ENCODE data around the gene CFAP57. TPM values are rescaled to one million over a fixed set of nuclear protein-coding genes. Genes with fewer than 3 reads are reported as not detected.

The CFAP57 gene
- total RNA-seq, 1 donor from 2014 or later: 4.1 TPM

DNA sequence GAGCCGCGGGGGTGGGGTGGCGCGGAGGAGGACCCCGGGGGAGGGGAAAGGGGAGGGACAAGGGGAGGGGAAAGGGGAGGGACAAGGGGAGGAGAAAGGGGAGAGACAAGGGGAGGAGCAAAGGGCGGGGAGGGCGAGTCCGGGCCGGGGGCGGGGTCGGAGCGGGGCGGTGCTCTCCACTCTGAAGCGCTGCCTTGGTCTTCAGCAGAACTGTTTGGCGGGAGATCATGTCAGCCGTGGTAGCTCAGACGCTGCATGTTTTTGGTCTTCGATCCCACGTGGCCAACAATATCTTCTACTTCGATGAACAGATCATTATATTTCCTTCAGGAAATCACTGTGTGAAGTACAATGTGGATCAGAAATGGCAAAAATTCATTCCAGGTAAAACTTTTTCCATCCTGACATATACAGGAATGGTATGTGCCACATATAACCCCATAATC is 420 bp downstream of the CFAP57 start:
- peak; percentile 98 for ATAC-seq

DNA sequence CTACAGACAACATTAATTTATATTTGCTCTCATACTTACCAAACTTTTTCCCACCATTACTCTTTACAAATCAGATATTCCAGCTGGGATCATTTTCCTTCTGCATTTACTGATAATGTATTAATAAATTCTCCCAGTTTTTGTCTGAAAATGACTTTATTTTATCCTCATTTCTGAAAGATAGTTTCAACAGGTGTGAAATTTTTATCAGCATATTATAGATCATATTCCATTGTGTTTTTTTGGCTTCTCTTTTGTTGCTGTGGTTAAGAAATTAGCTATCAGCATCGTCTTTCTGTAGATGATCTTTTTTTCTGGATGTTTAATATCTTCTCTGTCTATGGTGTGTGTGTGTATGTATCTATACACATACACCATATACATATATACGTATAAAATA is 2.7 kb downstream of the CFAP57 start:
- DNase-seq (no peak), ATAC-seq (no peak)
- H3K27ac ChIP-seq: no peak overlapping the region
- no peak overlapping the region for H3K4me3 ChIP-seq
- peaks cover 8% of the 10 kb centered on the region for H3K36me3 ChIP-seq
- H3K4me1 ChIP-seq: peaks cover 16% of the 10 kb centered on the region
- intact Hi-C loops (cut with DNase I): no loop called here
- H3K9me3 ChIP-seq: no peaks in the 10 kb centered on the region
- H3K27me3 ChIP-seq (ENCODE audit: low read depth): no peaks in the 10 kb centered on the region
- TF ChIP-seq, protein P1, sequence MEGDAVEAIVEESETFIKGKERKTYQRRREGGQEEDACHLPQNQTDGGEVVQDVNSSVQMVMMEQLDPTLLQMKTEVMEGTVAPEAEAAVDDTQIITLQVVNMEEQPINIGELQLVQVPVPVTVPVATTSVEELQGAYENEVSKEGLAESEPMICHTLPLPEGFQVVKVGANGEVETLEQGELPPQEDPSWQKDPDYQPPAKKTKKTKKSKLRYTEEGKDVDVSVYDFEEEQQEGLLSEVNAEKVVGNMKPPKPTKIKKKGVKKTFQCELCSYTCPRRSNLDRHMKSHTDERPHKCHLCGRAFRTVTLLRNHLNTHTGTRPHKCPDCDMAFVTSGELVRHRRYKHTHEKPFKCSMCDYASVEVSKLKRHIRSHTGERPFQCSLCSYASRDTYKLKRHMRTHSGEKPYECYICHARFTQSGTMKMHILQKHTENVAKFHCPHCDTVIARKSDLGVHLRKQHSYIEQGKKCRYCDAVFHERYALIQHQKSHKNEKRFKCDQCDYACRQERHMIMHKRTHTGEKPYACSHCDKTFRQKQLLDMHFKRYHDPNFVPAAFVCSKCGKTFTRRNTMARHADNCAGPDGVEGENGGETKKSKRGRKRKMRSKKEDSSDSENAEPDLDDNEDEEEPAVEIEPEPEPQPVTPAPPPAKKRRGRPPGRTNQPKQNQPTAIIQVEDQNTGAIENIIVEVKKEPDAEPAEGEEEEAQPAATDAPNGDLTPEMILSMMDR (IDR thresholded peaks at IDR 0.05): no peak

More for the DNA sequence above, 420 bp downstream of the CFAP57 start:
- TF ChIP-seq, protein P1 (IDR thresholded peaks at IDR 0.05): no peak
- Histone ChIP-seq H3K27me3 (ENCODE audit: low read depth) (no peaks in the 10 kb centered on the region), H3K9me3 (no peaks in the 10 kb centered on the region), H3K36me3 (peaks cover 30% of the 10 kb centered on the region), H3K4me1 (peaks cover 16% of the 10 kb centered on the region), H3K4me3 (peak overlapping the region; percentile 98), H3K27ac (peak overlapping the region; percentile 77)
- intact Hi-C loops (cut with DNase I): no loop called here
- peak; percentile 84 for DNase-seq

DNA sequence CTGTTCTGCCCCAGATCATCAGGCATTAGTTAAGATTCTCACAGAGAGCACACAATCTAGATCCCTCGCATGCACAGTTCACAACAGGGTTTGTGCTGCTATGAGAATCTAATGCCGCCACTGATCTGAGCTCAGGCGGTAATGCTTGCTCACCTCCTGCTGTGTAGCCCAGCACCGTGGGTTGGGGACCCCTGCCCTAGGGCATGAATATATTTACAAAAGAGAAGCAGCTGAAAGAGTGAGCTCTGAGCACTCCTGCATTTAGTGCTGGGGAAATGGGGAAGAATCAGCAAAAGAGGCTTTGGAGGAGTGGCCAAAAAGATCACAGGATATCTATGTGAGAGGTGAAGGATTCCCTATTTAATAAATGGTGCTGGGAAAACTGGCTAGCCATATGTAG is 5.6 kb downstream of the CFAP57 start:
- Histone ChIP-seq H3K27me3 (ENCODE audit: low read depth) (no peaks in the 10 kb centered on the region), H3K9me3 (no peaks in the 10 kb centered on the region), H3K4me1 (peaks cover 4% of the 10 kb centered on the region), H3K27ac (no peak overlapping the region), H3K36me3 (no peaks in the 10 kb centered on the region), H3K4me3 (no peak overlapping the region)
- TF ChIP-seq, protein P1 (IDR thresholded peaks at IDR 0.05): no peak
- ATAC-seq: no peak
- intact Hi-C loops (cut with DNase I): no loop called here
- no peak for DNase-seq

DNA sequence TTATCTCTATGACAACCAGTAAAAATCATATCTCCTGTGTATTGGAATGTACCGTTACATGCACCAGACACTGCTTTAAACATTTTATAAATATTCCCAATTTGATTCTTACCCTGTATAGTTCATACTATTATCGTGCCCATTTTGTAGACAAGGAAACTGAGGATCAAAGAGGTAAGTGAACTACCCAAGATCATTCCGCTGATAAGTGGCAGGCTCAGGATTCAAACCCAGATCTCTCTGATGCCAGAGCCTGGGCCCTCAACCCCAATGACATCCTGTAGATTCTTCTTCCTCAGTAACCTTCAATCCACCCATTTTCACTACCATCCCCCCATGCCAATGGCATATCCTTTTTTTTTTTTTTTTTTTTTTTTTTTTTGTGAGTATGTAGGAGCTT is 12.3 kb downstream of the CFAP57 start:
- no peak overlapping the region for H3K4me3 ChIP-seq
- intact Hi-C loops (cut with DNase I): no loop called here
- H3K27me3 ChIP-seq (ENCODE audit: low read depth): no peaks in the 10 kb centered on the region
- DNase-seq (no peak), ATAC-seq (no peak)
- H3K9me3 ChIP-seq: no peaks in the 10 kb centered on the region
- TF ChIP-seq, protein P1 (IDR thresholded peaks at IDR 0.05): no peak
- H3K27ac ChIP-seq: no peak overlapping the region
- no peaks in the 10 kb centered on the region for H3K36me3 ChIP-seq
- H3K4me1 ChIP-seq: no peaks in the 10 kb centered on the region

DNA sequence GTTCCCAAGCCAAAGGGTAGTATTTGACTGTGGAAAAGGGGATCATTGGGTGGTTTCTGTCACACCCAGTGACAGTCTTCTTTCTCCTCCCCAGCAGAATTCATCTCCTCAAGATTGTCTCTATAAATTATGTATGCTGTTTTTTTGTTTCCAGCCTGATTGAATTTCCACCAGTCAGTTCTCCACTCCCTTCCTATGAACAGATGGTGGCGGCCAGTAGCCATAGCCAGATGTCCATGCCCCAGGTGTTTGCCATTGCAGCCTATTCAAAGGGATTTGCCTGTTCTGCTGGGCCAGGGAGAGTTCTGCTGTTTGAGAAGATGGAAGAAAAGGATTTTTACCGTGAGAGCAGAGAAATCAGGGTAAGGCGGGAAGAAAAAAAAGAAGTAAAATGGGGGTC is 12.9 kb downstream of the CFAP57 start:
- Histone ChIP-seq H3K27ac (no peak overlapping the region), H3K4me3 (no peak overlapping the region), H3K4me1 (no peaks in the 10 kb centered on the region), H3K9me3 (no peaks in the 10 kb centered on the region), H3K36me3 (no peaks in the 10 kb centered on the region), H3K27me3 (ENCODE audit: low read depth) (no peaks in the 10 kb centered on the region)
- no peak for ATAC-seq
- no peak for DNase-seq
- TF ChIP-seq, protein P1 (IDR thresholded peaks at IDR 0.05): no peak
- intact Hi-C loops (cut with DNase I): no loop called here

DNA sequence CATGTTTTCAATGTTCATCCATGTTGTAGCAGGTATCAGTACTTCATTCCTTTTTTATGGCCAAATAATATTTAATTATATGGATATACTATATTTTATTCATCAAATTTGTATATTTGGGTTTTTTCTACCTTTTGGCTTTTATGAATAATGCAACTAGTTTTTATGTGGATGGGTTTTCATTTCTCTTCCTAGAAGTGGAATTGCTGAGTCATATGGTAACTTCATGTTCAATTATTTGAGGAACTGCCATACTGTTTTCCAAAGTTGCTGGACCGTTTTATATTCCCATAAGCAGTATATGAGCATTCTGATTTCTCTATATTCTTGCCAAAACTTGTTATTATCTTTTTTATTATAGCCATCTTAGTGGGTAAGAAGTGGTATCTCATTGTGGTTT is 16.0 kb downstream of the CFAP57 start:
- Histone ChIP-seq H3K36me3 (no peaks in the 10 kb centered on the region), H3K4me1 (no peaks in the 10 kb centered on the region), H3K9me3 (no peaks in the 10 kb centered on the region), H3K27ac (no peak overlapping the region), H3K4me3 (no peak overlapping the region), H3K27me3 (ENCODE audit: low read depth) (no peaks in the 10 kb centered on the region)
- intact Hi-C loops (cut with DNase I): no loop called here
- ATAC-seq (no peak), DNase-seq (no peak)
- TF ChIP-seq, protein P1 (IDR thresholded peaks at IDR 0.05): no peak

All from lower lobe of right lung (tissue), 2 donors.